ENCODE data around the gene WDR81.

WDR81 gene

DNA sequence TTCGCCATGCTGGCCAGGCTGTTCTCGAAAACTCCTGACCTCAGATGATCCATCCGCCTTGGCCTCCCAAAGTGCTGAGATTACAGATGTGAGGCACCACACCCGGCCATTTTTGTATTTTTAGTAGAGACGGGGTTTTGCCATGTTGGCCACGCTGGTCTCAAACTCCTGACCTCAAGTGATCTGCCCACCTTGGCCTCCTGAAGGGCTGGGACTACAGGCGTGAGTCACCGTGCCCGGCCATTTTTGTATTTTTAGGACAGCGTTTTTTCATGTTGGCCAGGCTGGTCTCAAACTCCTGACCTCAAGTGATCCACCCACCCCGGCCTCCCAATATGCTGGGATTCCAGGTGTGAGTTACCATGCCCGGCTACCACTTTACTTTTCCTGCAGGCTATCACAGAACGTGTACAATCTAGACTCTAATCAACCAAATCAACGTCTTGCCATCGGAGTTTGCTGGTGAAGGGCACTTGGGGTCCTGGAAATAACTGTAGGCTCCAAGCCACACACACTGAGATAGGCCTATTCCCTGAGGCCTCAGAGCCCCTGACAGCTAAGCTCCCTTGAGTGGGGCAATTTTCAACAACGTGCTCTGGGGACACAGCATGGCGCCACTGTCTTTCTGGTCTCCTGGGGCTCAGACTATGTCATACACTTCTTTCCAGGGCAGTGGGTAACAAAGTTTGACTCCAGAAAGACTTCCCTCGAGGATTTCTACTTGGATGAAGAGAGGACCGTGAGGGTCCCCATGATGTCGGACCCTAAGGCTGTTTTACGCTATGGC, 50.1 kb downstream of the WDR81 start:
- no peaks in the 10 kb centered on the region for H3K9me3 ChIP-seq (ENCODE audit: severe bottlenecking)
- TF ChIP-seq, protein P1, sequence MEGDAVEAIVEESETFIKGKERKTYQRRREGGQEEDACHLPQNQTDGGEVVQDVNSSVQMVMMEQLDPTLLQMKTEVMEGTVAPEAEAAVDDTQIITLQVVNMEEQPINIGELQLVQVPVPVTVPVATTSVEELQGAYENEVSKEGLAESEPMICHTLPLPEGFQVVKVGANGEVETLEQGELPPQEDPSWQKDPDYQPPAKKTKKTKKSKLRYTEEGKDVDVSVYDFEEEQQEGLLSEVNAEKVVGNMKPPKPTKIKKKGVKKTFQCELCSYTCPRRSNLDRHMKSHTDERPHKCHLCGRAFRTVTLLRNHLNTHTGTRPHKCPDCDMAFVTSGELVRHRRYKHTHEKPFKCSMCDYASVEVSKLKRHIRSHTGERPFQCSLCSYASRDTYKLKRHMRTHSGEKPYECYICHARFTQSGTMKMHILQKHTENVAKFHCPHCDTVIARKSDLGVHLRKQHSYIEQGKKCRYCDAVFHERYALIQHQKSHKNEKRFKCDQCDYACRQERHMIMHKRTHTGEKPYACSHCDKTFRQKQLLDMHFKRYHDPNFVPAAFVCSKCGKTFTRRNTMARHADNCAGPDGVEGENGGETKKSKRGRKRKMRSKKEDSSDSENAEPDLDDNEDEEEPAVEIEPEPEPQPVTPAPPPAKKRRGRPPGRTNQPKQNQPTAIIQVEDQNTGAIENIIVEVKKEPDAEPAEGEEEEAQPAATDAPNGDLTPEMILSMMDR (IDR thresholded peaks at IDR 0.05; ENCODE audit: low read depth, low read length), result no peak
- H3K4me3 ChIP-seq (ENCODE audit: low read depth, low read length), result no peak overlapping the region
- H3K27me3 ChIP-seq (ENCODE audit: insufficient read depth, low read depth, severe bottlenecking), result no peaks in the 10 kb centered on the region
- no peak overlapping the region for H3K27ac ChIP-seq
- DNase-seq, result no peak
- H3K36me3 ChIP-seq, result peaks cover 97% of the 10 kb centered on the region

DNA sequence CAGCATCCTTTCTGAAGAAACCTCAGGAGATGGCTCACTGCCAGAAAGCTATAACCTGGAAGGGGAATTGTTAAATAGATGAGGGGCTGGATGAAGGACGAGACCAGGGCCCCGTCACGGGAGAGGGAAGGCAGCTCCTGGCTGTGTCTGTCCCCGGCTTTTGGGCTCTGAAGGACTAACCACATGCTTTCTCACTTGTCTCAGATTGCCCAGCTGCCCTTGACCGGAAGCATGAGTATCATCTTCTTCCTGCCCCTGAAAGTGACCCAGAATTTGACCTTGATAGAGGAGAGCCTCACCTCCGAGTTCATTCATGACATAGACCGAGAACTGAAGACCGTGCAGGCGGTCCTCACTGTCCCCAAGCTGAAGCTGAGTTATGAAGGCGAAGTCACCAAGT, 51.8 kb downstream of the WDR81 start:
- Histone ChIP-seq H3K4me3 (ENCODE audit: low read depth, low read length) (no peak overlapping the region), H3K36me3 (peaks cover 100% of the 10 kb centered on the region), H3K27me3 (ENCODE audit: insufficient read depth, low read depth, severe bottlenecking) (no peaks in the 10 kb centered on the region), H3K9me3 (ENCODE audit: severe bottlenecking) (no peaks in the 10 kb centered on the region), H3K27ac (no peak overlapping the region)
- TF ChIP-seq, protein P1 (IDR thresholded peaks at IDR 0.05; ENCODE audit: low read depth, low read length), result no peak
- DNase-seq, result no peak

GRCh38 chr17:1776857-1777256, 52.4 kb downstream of the WDR81 start:
- Histone ChIP-seq H3K27ac (no peak overlapping the region), H3K4me3 (ENCODE audit: low read depth, low read length) (no peak overlapping the region), H3K9me3 (ENCODE audit: severe bottlenecking) (no peaks in the 10 kb centered on the region), H3K27me3 (ENCODE audit: insufficient read depth, low read depth, severe bottlenecking) (no peaks in the 10 kb centered on the region), H3K36me3 (peaks cover 99% of the 10 kb centered on the region)
- TF ChIP-seq, protein P1 (IDR thresholded peaks at IDR 0.05; ENCODE audit: low read depth, low read length), result no peak
- no peak for DNase-seq

- no peaks in the 10 kb centered on the region for H3K9me3 ChIP-seq (ENCODE audit: severe bottlenecking)
- H3K27ac ChIP-seq, result no peak overlapping the region
- no peaks in the 10 kb centered on the region for H3K27me3 ChIP-seq (ENCODE audit: insufficient read depth, low read depth, severe bottlenecking)
- peaks cover 97% of the 10 kb centered on the region for H3K36me3 ChIP-seq
- TF ChIP-seq, protein P1 (IDR thresholded peaks at IDR 0.05; ENCODE audit: low read depth, low read length), result no peak
- no peak for DNase-seq
- no peak overlapping the region for H3K4me3 ChIP-seq (ENCODE audit: low read depth, low read length)
These were observed 55.1 kb downstream of the WDR81 start for GRCh38 chr17:1779571-1780131.

GRCh38 chr17:1782171-1782567, 57.7 kb downstream of the WDR81 start:
- no peaks in the 10 kb centered on the region for H3K9me3 ChIP-seq (ENCODE audit: severe bottlenecking)
- no peak for DNase-seq
- TF ChIP-seq, protein P1 (IDR thresholded peaks at IDR 0.05; ENCODE audit: low read depth, low read length), result no peak
- peaks cover 86% of the 10 kb centered on the region for H3K36me3 ChIP-seq
- H3K4me3 ChIP-seq (ENCODE audit: low read depth, low read length), result no peak overlapping the region
- H3K27ac ChIP-seq, result no peak overlapping the region
- no peaks in the 10 kb centered on the region for H3K27me3 ChIP-seq (ENCODE audit: insufficient read depth, low read depth, severe bottlenecking)

Data from WERI-Rb-1 (cell line).